GM12878 (cell line): Measurements from ENCODE around the gene RGL1. TPM values are rescaled to one million over a fixed set of nuclear protein-coding genes. Genes with fewer than 3 reads are reported as not detected.

Experiments used
- ATAC-seq: fragments of 200-7000 bp; cut with Tn5 transposase; 3 replicates; pipeline ENCODE4 v1.9.1; 2020; ENCODE audit warnings: mild to moderate bottlenecking, moderate library complexity
- BruUV-seq: library from RNA; stranded (reverse); fragments of 400-500 nt; replicated peaks from 2 replicates; lab custom pipeline; 2021; lab: Mats Ljungman, UMichigan
- CTCF ChIA-PET: fragments of 300-600 bp; sonication (Branson Sonifier 250); formaldehyde crosslinking; extraction: SDS; loops from one replicate; lab custom pipeline; 2021; ENCODE audit warnings: inconsistent platforms; lab: Yijun Ruan, JAX
- POLR2A ChIA-PET: fragments of 350-600 bp; formaldehyde crosslinking; extraction: SDS; loops from one replicate; lab custom pipeline; 2021; ENCODE audit warnings: inconsistent platforms; lab: Charles Lee
- RAD21 ChIA-PET: fragments of 300-600 bp; sonication (Branson Sonifier 250); formaldehyde crosslinking; loops from one replicate; lab custom pipeline; 2023; ENCODE audit warnings: antibody characterized with exemption; ENCODE audit not compliant: unreplicated experiment; lab: Charles Lee
- SMC1A ChIA-PET: fragments of 300-600 bp; sonication (Branson Sonifier 250); formaldehyde crosslinking; loops from one replicate; lab custom pipeline; 2023; ENCODE audit not compliant: unreplicated experiment, uncharacterized antibody; lab: Charles Lee
- DNase-seq: peaks from one replicate; pipeline ENCODE4 v3.0.0-alpha.2; 2011; ENCODE audit warnings: low read depth, low spot score
- FAIRE-seq: peaks from 3 replicates; lab custom pipeline; 2011; peaks lifted over from hg19 to GRCh38; lab: Jason Lieb, UNC
- H2AFZ ChIP-seq: 2 replicates; pipeline ENCODE4 v1.6.0; 2011; ENCODE audit warnings: low read depth, low read length, control low read depth; ENCODE audit not compliant: control insufficient read depth
- H3K27ac ChIP-seq: 2 replicates; pipeline ENCODE4 v1.5.1; 2011; ENCODE audit warnings: control low read depth; ENCODE audit not compliant: control insufficient read depth, insufficient read depth
- H3K27me3 ChIP-seq, 2 experiments: replicated peaks in 1 of 2; 2 replicates each; pipeline versions ENCODE4 v1.6.0 to v1.6.1; 2011; ENCODE audit warnings: low read length in 1 of 2; ENCODE audit not compliant: control insufficient read depth in 2 of 2, insufficient read depth in 2 of 2
- H3K36me3 ChIP-seq, 2 experiments: 2 replicates each; pipeline ENCODE4 v1.5.1; 2011; ENCODE audit warnings: low read length in 1 of 2; ENCODE audit not compliant: control insufficient read depth in 2 of 2, insufficient read depth in 2 of 2
- H3K4me1 ChIP-seq: 2 replicates; pipeline ENCODE4 v1.6.1; 2011; ENCODE audit warnings: mild to moderate bottlenecking, low read length, moderate library complexity, mixed read lengths; ENCODE audit not compliant: control insufficient read depth, insufficient read depth
- H3K4me2 ChIP-seq: 2 replicates; pipeline ENCODE4 v1.6.0; 2011; ENCODE audit warnings: control low read depth; ENCODE audit not compliant: control insufficient read depth, insufficient read depth
- H3K4me3 ChIP-seq: fragments of 200-600 bp; sonication (generic); 2 replicates; pipeline ENCODE4 v1.5.1; 2016
- H3K79me2 ChIP-seq: 2 replicates; pipeline ENCODE4 v1.6.0; 2011; ENCODE audit warnings: low read length; ENCODE audit not compliant: control insufficient read depth, insufficient read depth
- H3K9ac ChIP-seq: 2 replicates; pipeline ENCODE4 v1.8.0; 2011; ENCODE audit warnings: low read length, control low read depth, mixed read lengths; ENCODE audit not compliant: control insufficient read depth, insufficient read depth
- H3K9me3 ChIP-seq: replicated peaks from 3 replicates; pipeline ENCODE4 v1.5.1; 2011; ENCODE audit warnings: mild to moderate bottlenecking, low read length; ENCODE audit not compliant: control insufficient read depth, insufficient read depth
- H4K20me1 ChIP-seq: 2 replicates; pipeline ENCODE4 v1.6.0; 2011; ENCODE audit not compliant: control insufficient read depth, insufficient read depth
- ATF3 ChIP-seq: IDR thresholded peaks from 2 replicates; pipeline ENCODE4 v1.6.1; 2011; ENCODE audit warnings: low read depth, mild to moderate bottlenecking, low read length, moderate library complexity, borderline replicate concordance; ENCODE audit errors: extremely low read depth
- BMI1 ChIP-seq: fragments of 450-650 bp; IDR thresholded peaks from 2 replicates; pipeline ENCODE4 v1.6.1; 2016; ENCODE audit warnings: mild to moderate bottlenecking, moderate library complexity, borderline replicate concordance
- CBX3 ChIP-seq: fragments of 200-600 bp; sonication (generic); IDR thresholded peaks from 2 replicates; pipeline ENCODE4 v1.6.1; 2016; ENCODE audit warnings: low read depth, borderline replicate concordance
- CTCF ChIP-seq, 3 experiments: IDR thresholded peaks in 2 of 3; conservative IDR thresholded peaks in 1 of 3; 2 replicates each; pipeline ENCODE4 v1.5.1; 2011; ENCODE audit warnings: low read depth in 3 of 3, low read length in 3 of 3, mild to moderate bottlenecking in 3 of 3, control low read depth in 2 of 3, moderate library complexity in 2 of 3, inconsistent platforms in 1 of 3, mixed read lengths in 1 of 3; ENCODE audit not compliant: control insufficient read depth in 2 of 3, insufficient read depth in 1 of 3; ENCODE audit errors: extremely low read depth in 1 of 3
- EED ChIP-seq: sonication (generic); IDR thresholded peaks from 2 replicates; pipeline ENCODE4 v1.6.1; 2016; ENCODE audit warnings: antibody characterized with exemption, low read depth
- EGR1 ChIP-seq, 2 experiments: IDR thresholded peaks; 1 replicate in 1 of 2; 2 replicates in 1 of 2; pipeline ENCODE4 v1.6.1; 2011 to 2012; ENCODE audit warnings: low read depth in 2 of 2, low read length in 2 of 2, borderline replicate concordance in 1 of 2, mild to moderate bottlenecking in 1 of 2, moderate library complexity in 1 of 2
- GABPA ChIP-seq: IDR thresholded peaks from 2 replicates; pipeline ENCODE4 v1.6.1; 2014; ENCODE audit warnings: antibody characterized with exemption, low read depth, mild to moderate bottlenecking, inconsistent platforms
- HDGF ChIP-seq: fragments of 450-650 bp; IDR thresholded peaks from 2 replicates; pipeline ENCODE4 v1.6.1; 2016; ENCODE audit warnings: antibody characterized with exemption
- IKZF1 ChIP-seq: fragments of 450-650 bp; conservative IDR thresholded peaks from 2 replicates; pipeline ENCODE4 v1.6.1; 2017; ENCODE audit warnings: antibody characterized with exemption, mild to moderate bottlenecking
- IKZF2 ChIP-seq, 2 experiments: fragments of 450-650 bp; IDR thresholded peaks; 2 replicates each; pipeline ENCODE4 v1.6.1; 2017; ENCODE audit warnings: mild to moderate bottlenecking in 2 of 2, moderate library complexity in 2 of 2
- LARP7 ChIP-seq: fragments of 450-650 bp; IDR thresholded peaks from 2 replicates; pipeline ENCODE4 v1.6.1; 2017; ENCODE audit warnings: mild to moderate bottlenecking
- NFIC ChIP-seq: IDR thresholded peaks from 2 replicates; pipeline ENCODE4 v1.6.1; 2012; ENCODE audit warnings: low read depth, mild to moderate bottlenecking, inconsistent platforms, low read length, moderate library complexity
- NFYB ChIP-seq: IDR thresholded peaks from 2 replicates; pipeline ENCODE4 v1.6.1; 2011; ENCODE audit warnings: low read depth, mild to moderate bottlenecking, low read length, improper control_type of control experiment, moderate library complexity; ENCODE audit not compliant: insufficient read depth
- PAX8 ChIP-seq: fragments of 450-650 bp; IDR thresholded peaks from 2 replicates; pipeline ENCODE4 v1.6.1; 2017; ENCODE audit warnings: mild to moderate bottlenecking, moderate library complexity
- SIN3A ChIP-seq: IDR thresholded peaks from 2 replicates; pipeline ENCODE4 v1.6.1; 2012; ENCODE audit warnings: low read depth, low read length, improper control_type of control experiment
- STAT1 ChIP-seq: fragments of 450-650 bp; conservative IDR thresholded peaks from 2 replicates; pipeline ENCODE4 v1.6.1; 2014; ENCODE audit warnings: antibody characterized with exemption, mild to moderate bottlenecking
- USF1 ChIP-seq: IDR thresholded peaks from 2 replicates; pipeline ENCODE4 v1.6.1; 2011; ENCODE audit warnings: borderline replicate concordance, low read depth, mild to moderate bottlenecking, moderate library complexity, mixed read lengths, low read length; ENCODE audit not compliant: insufficient read depth; ENCODE audit errors: extremely low read length
- ZBTB11 ChIP-seq: fragments of 450-650 bp; formaldehyde crosslinking; IDR thresholded peaks from 2 replicates; pipeline ENCODE4 v1.5.0; 2022; ENCODE audit warnings: mild to moderate bottlenecking, missing genetic modification characterization
- WGBS: methylation state at CpG from one replicate; pipeline ENCODE4 v1.1.6; 2016; ENCODE audit warnings: low lambda C conversion rate; ENCODE audit not compliant: insufficient replicate concordance, insufficient coverage; ENCODE audit errors: missing lambda C conversion rate; 5-methylcytosine and 5-hydroxymethylcytosine counted together
- in situ Hi-C: fragments of 300-500 bp; cut with MboI; formaldehyde crosslinking; loops from 9 replicates; pipeline ENCODE4 v1.14.3; 2018; ENCODE audit warnings: mixed read lengths
- intact Hi-C: fragments of 100-400 bp; cut with micrococcal nuclease; formaldehyde crosslinking; loops from one replicate; pipeline ENCODE4 v1.14.2; 2022; ENCODE audit not compliant: unreplicated experiment
- polyA plus RNA-seq, 11 experiments: library from polyadenylated mRNA; depleted of rRNA in 4 of 11; unstranded in 6 of 11; stranded (reverse) in 5 of 11; fragments of >200 nt; fragmentation: Nextera tagmentation in 4 of 11; fragmentation: Illumina TruSeq in 1 of 11; extraction: Ambion mirVana in 4 of 11; extraction: Trizol in 1 of 11; gene quantifications; 1 replicate in 1 of 11; 2 replicates in 10 of 11; pipeline versions ENCODE4 v1.2.1 to v1.2.3, GENCODE V29; 2011 to 2016; ENCODE audit warnings: inconsistent platforms in 2 of 11, missing spikeins in 2 of 11, low read depth in 1 of 11
- total RNA-seq, 4 experiments: library from RNA; depleted of rRNA in 3 of 4; stranded (reverse); fragments of >200 nt in 3 of 4; fragmentation: Illumina TruSeq in 1 of 4; extraction: Trizol in 1 of 4; gene quantifications; 2 replicates each; pipeline versions ENCODE4 v1.2.1 to v1.2.3, GENCODE V29; 2013 to 2021

The RGL1 gene
- total and polyA plus RNA-seq, 10 of the 15 experiments (the other 5 are each of a cell fraction or from before 2014, with no cell fraction given): 8.1 to 25.0 (median 19.0) TPM

GRCh38 chr1:183830389-183830788 lies 25.5 kb downstream of the RGL1 start:
- intact Hi-C loops (no loop called here), in situ Hi-C loops (no loop called here)
- TF ChIP-seq HDGF: no peak
- no peak for TF ChIP-seq ZBTB11 (CRISPR knock-in tag)
- TF ChIP-seq PAX8: no peak
- TF ChIP-seq CBX3: no peak
- no peak for TF ChIP-seq GABPA
- TF ChIP-seq BMI1: no peak
- TF ChIP-seq EED: no peak
- no peak for TF ChIP-seq STAT1
- no peak for TF ChIP-seq NFIC
- no peak for TF ChIP-seq IKZF1
- no peak for TF ChIP-seq NFYB
- TF ChIP-seq EGR1 (IDR thresholded peaks at IDR 0.05; ENCODE audit: borderline replicate concordance in 1 of 2, low read depth in 2 of 2, low read length in 2 of 2): no peak
- TF ChIP-seq USF1: no peak
- TF ChIP-seq CTCF (IDR thresholded peaks at IDR 0.05 in 2 of 3, conservative IDR thresholded peaks at IDR 0.05 in 1 of 3; ENCODE audit: control insufficient read depth in 2 of 3, extremely low read depth in 1 of 3, insufficient read depth in 1 of 3, low read depth in 3 of 3, low read length in 3 of 3): no peak
- TF ChIP-seq SIN3A: no peak
- TF ChIP-seq IKZF2 (IDR thresholded peaks at IDR 0.05): no peak
- no peak for TF ChIP-seq LARP7
- no peak for TF ChIP-seq ATF3
- no peaks in the 10 kb centered on the region; the same call in 2 of the 3 replicates for H3K9me3 ChIP-seq
- WGBS: 96% methylated on average over 1 of the region's 1 CpG
- CTCF ChIA-PET: interaction anchor here (0.9 to 1.5 kb wide), 4 partner anchors 9 to 16 kb away, joined by 3 to 5 read pairs (median 4); no protein-coding TSS in a partner anchor
- DNase-seq (no peak), FAIRE-seq (no peak), ATAC-seq (no peak)
- RAD21 ChIA-PET: no interaction called here
- POLR2A ChIA-PET: interaction anchor here (0.8 kb wide), 1 partner anchor 23 kb away, joined by 4 read pairs; no protein-coding TSS in a partner anchor
- H2AFZ ChIP-seq: no peak overlapping the region
- H3K79me2 ChIP-seq: peaks cover 46% of the 10 kb centered on the region
- H3K4me3 ChIP-seq: no peak overlapping the region
- no peak overlapping the region for H3K4me2 ChIP-seq
- H3K27me3 ChIP-seq: no peaks in the 10 kb centered on the region
- no TSS peak for BruUV-seq
- H3K9ac ChIP-seq: no peak overlapping the region
- no peak overlapping the region for H3K27ac ChIP-seq
- SMC1A ChIA-PET: interaction anchor here (0.6 to 1.4 kb wide), 6 partner anchors 10 to 1002 kb away, joined by 3 to 4 read pairs (median 3); no protein-coding TSS in a partner anchor
- peaks cover 13% of the 10 kb centered on the region for H3K4me1 ChIP-seq
- H3K36me3 ChIP-seq: peaks cover 0 to 2% of the 10 kb centered on the region in 2 experiments; a peak in 3 of 4 replicates
- H4K20me1 ChIP-seq: no peaks in the 10 kb centered on the region
